ENCODE measurements around the gene SLC4A5.

SLC4A5 gene

GRCh38 chr2:74198461-74199274, 144.5 kb downstream of the SLC4A5 start, which contains the start of gene MTHFD2 (continued):
- TF ChIP-seq ZNF501 (tag by site-specific recombination; IDR thresholded peaks at IDR 0.05) (peak; percentile 93), SP7 (tag by site-specific recombination; IDR thresholded peaks at IDR 0.05) (peak; percentile 77; the same call in 1 of the 2 replicates), OVOL3 (tag by site-specific recombination; IDR thresholded peaks at IDR 0.05) (no peak), ZBTB11 (tag by site-specific recombination; conservative IDR thresholded peaks at IDR 0.05; ENCODE audit: low read depth) (peak; percentile 23; the same call in 1 of the 2 replicates), ZEB2 (tag by site-specific recombination; IDR thresholded peaks at IDR 0.05) (peak; percentile 73)
- TF ChIP-seq, protein P1, sequence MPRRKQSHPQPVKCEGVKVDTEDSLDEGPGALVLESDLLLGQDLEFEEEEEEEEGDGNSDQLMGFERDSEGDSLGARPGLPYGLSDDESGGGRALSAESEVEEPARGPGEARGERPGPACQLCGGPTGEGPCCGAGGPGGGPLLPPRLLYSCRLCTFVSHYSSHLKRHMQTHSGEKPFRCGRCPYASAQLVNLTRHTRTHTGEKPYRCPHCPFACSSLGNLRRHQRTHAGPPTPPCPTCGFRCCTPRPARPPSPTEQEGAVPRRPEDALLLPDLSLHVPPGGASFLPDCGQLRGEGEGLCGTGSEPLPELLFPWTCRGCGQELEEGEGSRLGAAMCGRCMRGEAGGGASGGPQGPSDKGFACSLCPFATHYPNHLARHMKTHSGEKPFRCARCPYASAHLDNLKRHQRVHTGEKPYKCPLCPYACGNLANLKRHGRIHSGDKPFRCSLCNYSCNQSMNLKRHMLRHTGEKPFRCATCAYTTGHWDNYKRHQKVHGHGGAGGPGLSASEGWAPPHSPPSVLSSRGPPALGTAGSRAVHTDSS (tag by site-specific recombination; IDR thresholded peaks at IDR 0.05): no peak; the same call in 1 of the 2 replicates

DNA sequence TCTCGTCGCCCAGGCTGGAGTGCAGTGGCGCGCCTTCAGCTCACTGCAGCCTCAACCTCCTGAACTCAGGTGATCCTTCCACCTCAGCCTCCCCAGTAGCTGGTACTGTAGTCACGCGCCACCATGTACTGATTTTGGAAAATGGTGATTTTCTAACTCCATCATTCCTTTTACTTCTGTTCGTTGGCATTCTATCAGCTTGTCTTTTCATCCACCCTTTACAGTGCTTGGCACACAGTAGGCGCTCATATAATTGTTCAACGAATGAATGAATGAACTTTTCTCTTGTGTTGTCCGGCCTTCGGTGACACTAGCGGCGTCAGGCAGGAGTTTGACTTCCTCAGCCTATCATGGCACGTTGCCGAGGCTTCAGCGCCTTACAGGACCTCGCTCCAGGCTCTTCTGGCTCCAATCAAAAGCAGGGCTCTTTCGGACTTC, 145.2 kb downstream of the SLC4A5 start:
- ChIA-PET POLR2A (interaction anchor here (0.6 to 4.4 kb wide), 19 partner anchors 10 to 461 kb away, joined by 3 to 52 read pairs (median 3); partner anchors contain the start of genes BOLA3, MOB1A, STAMBP and TPRKB), CTCF (interaction anchor here (0.6 to 2.4 kb wide), 5 partner anchors 12 to 373 kb away, joined by 3 to 9 read pairs (median 3); partner anchors contain the start of gene MOB1A)
- no peak overlapping the region for H3K4me3 ChIP-seq (ENCODE audit: low read depth, low read length)
- peak; percentile 47; the same call in 1 of the 2 replicates for TF ChIP-seq ZNF366 (tag by site-specific recombination; conservative IDR thresholded peaks at IDR 0.05)
- TF ChIP-seq, protein P2, sequence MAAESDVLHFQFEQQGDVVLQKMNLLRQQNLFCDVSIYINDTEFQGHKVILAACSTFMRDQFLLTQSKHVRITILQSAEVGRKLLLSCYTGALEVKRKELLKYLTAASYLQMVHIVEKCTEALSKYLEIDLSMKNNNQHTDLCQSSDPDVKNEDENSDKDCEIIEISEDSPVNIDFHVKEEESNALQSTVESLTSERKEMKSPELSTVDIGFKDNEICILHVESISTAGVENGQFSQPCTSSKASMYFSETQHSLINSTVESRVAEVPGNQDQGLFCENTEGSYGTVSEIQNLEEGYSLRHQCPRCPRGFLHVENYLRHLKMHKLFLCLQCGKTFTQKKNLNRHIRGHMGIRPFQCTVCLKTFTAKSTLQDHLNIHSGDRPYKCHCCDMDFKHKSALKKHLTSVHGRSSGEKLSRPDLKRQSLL (tag by site-specific recombination; IDR thresholded peaks at IDR 0.05): peak; percentile 92
- peak; percentile 87 for TF ChIP-seq ZNF335 (tag by site-specific recombination; conservative IDR thresholded peaks at IDR 0.05)
- TF ChIP-seq ZNF24 (tag by site-specific recombination; IDR thresholded peaks at IDR 0.05): peak; percentile 93
- TF ChIP-seq ZBTB17 (tag by site-specific recombination; IDR thresholded peaks at IDR 0.05): peak; percentile 47
- TF ChIP-seq ZNF202 (tag by site-specific recombination; IDR thresholded peaks at IDR 0.05; ENCODE audit: borderline replicate concordance): no peak
- peak; percentile 63 for TF ChIP-seq SETDB1 (IDR thresholded peaks at IDR 0.05; ENCODE audit: insufficient read length, low read length)
- no peak for TF ChIP-seq ZNF571 (tag by site-specific recombination; IDR thresholded peaks at IDR 0.05)
- H3K9me3 ChIP-seq (ENCODE audit: control insufficient read depth, insufficient read depth, low read depth, low read length): no peaks in the 10 kb centered on the region
- no peak overlapping the region for H3K27ac ChIP-seq (ENCODE audit: extremely low read depth, low read depth, low read length)
- H3K4me1 ChIP-seq (ENCODE audit: control insufficient read depth, insufficient read depth, low read length): peaks cover 8% of the 10 kb centered on the region; the same call in 1 of the 2 replicates
- peaks cover 6 to 7% of the 10 kb centered on the region in 2 experiments; a peak in 2 of 3 replicates for H3K36me3 ChIP-seq (ENCODE audit: control insufficient read depth in 2 of 2, insufficient read depth in 1 of 2, low read length in 2 of 2)

- Histone ChIP-seq H3K9me3 (ENCODE audit: control insufficient read depth, insufficient read depth, low read depth, low read length) (no peaks in the 10 kb centered on the region), H3K27ac (ENCODE audit: extremely low read depth, low read depth, low read length) (no peak overlapping the region), H3K36me3 (ENCODE audit: control insufficient read depth in 2 of 2, insufficient read depth in 1 of 2, low read length in 2 of 2) (no peaks in the 10 kb centered on the region; a peak in 1 of 3 replicates), H3K4me3 (ENCODE audit: low read depth, low read length) (no peak overlapping the region), H3K4me1 (ENCODE audit: control insufficient read depth, insufficient read depth, low read length) (peaks cover 8% of the 10 kb centered on the region; the same call in 1 of the 2 replicates)
- ChIA-PET POLR2A (interaction anchor here (4.4 kb wide), 1 partner anchor 19 kb away, joined by 52 read pairs; the partner anchor contains the start of gene MOB1A), CTCF (interaction anchor here (0.6 kb wide), 1 partner anchor 45 kb away, joined by 3 read pairs; no protein-coding TSS in a partner anchor)
- TF ChIP-seq, protein P3, sequence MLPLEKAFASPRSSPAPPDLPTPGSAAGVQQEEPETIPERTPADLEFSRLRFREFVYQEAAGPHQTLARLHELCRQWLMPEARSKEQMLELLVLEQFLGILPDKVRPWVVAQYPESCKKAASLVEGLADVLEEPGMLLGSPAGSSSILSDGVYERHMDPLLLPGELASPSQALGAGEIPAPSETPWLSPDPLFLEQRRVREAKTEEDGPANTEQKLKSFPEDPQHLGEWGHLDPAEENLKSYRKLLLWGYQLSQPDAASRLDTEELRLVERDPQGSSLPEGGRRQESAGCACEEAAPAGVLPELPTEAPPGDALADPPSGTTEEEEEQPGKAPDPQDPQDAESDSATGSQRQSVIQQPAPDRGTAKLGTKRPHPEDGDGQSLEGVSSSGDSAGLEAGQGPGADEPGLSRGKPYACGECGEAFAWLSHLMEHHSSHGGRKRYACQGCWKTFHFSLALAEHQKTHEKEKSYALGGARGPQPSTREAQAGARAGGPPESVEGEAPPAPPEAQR (tag by site-specific recombination; IDR thresholded peaks at IDR 0.05): no peak
- TF ChIP-seq, protein P4, sequence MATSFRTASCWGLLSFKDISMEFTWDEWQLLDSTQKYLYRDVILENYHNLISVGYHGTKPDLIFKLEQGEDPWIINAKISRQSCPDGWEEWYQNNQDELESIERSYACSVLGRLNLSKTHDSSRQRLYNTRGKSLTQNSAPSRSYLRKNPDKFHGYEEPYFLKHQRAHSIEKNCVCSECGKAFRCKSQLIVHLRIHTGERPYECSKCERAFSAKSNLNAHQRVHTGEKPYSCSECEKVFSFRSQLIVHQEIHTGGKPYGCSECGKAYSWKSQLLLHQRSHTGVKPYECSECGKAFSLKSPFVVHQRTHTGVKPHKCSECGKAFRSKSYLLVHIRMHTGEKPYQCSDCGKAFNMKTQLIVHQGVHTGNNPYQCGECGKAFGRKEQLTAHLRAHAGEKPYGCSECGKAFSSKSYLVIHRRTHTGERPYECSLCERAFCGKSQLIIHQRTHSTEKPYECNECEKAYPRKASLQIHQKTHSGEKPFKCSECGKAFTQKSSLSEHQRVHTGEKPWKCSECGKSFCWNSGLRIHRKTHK (tag by site-specific recombination; IDR thresholded peaks at IDR 0.05): no peak
- TF ChIP-seq ZSCAN16 (tag by site-specific recombination; IDR thresholded peaks at IDR 0.05) (no peak), PATZ1 (tag by site-specific recombination; IDR thresholded peaks at IDR 0.05) (no peak)
Measured at GRCh38 chr2:74197049-74197448, 146.2 kb downstream of the SLC4A5 start.

Measured in HEK293 (cell line).